NCI-H1417 (cell line): Measurements from ENCODE around the gene PDP2.
"Not testable (repeated sequence)": the region's sequence is repeated elsewhere in the genome, so short reads cannot be mapped to it uniquely, and the experiment has no call there.

Source experiments
- DNase-seq, 3 experiments: peaks; one replicate each; lab custom pipeline; 2025; lab: John Stamatoyannopoulos, UW

Gene PDP2

DNA sequence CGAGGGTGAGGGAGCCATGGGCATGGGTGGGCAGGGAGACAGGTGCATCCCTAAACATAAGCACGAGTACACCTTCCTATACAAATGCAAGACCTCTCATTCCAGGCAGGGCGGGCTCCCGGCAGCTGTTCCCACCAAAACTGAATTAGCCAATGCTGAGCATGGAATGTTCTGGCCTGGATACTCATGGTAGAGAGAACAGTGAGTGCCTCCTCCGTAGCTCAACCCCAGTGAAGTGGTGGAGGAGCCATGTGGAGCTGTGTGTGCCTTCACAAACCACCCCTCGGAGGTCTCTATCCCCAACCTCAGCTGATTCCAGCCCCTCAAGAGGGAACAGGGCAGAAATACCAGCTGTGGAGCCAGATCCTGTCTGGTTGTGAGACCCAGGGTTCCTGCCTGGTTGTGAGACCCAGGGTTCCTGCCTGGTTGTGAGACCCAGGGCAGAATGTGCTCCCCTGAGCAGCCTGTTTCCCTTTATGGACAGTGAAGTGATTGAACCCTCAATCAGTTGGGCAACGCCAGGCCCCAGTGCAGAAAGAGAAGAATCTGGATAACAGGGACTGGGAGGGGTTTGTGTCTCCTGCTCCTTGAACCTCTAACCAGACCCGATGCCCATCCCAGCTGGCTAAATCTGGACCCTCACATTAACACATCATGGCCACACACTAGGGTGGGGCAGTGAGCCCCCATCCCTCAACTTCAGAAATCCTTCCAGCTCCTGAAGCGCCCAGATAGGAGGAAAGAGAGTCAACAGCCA, 40.8 kb downstream of the PDP2 start:
- DNase-seq: no peak

DNA sequence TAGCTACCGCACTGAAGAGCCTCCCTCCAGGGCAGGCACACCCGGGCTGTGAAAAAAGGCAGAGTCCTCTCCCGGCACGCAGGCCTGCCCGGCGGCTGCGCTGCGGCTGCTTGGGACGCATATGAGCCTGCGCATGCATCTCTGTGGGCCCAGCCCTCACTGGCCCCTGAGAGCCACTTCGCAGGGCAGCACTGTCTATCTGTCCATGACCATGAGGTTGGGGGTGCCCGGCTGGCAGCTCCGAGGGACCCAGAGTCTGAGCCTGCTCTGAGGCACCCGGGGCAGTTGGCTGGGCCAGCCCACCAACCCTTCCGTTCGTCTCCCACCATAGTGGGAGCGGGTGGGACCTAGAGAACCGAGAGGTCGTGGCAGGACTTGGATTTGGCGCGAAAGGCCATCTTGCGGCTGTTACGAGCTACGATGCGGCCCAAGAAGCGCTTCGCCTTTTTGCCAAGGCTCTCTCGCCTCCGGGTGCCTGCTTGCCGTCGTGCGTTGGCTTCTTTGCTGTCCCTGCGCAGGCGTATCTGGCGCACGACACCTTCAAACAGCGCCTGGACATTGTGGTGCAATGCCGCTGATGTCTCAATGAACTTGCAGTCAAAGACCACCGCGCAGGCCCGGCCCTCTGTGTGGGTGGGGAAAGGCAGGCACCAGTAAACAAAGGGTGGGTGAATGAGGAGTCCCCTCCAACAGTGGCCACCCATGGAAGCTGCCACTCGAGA, 41.6 kb downstream of the PDP2 start:
- no peak for DNase-seq

DNA sequence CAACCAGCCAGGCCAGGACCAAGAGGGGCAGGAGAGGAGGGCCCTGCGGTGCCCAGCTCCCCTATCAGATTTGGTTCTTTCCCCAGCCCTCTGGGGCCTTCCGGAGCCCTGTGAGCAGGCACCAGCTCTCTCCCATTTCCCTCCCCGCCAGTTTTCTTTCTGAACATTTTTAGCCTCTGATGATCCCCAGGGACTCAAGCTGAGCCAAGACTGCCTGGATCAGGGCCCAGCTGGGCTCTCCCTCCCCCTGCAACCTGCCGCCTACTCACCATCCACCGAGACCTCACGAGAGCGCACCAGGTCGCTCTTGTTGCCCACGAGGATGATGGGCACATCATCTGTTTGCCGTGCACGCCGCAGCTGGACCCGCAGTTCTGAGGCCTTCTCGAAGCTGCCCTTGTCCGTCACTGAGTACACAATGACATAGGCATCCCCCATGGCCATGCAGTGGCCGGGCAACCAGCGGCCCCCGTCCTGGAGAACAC, 43.0 kb downstream of the PDP2 start:
- peak in 2 of 3 experiments; percentile 6 to 15 for DNase-seq

DNA sequence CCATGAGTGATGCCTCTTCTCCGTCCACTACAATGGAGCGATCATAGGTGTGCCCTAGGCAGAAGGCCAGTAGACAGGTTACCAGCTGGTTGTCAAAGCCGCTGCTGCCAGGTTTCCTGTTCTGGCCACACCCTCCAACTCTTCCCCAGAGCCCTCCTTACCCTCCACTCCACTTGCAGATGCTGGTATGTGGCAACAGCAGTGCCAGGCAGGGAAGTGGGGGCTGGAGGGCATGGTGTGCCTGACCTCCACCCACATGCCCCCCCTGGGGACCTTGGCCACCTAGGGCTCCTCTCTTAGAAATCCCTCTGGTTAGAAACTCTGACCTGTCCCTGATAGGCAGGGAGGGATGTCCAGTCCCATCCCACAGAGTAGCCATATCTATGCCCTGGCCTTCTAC, 43.6 kb downstream of the PDP2 start:
- DNase-seq: no peak

DNA sequence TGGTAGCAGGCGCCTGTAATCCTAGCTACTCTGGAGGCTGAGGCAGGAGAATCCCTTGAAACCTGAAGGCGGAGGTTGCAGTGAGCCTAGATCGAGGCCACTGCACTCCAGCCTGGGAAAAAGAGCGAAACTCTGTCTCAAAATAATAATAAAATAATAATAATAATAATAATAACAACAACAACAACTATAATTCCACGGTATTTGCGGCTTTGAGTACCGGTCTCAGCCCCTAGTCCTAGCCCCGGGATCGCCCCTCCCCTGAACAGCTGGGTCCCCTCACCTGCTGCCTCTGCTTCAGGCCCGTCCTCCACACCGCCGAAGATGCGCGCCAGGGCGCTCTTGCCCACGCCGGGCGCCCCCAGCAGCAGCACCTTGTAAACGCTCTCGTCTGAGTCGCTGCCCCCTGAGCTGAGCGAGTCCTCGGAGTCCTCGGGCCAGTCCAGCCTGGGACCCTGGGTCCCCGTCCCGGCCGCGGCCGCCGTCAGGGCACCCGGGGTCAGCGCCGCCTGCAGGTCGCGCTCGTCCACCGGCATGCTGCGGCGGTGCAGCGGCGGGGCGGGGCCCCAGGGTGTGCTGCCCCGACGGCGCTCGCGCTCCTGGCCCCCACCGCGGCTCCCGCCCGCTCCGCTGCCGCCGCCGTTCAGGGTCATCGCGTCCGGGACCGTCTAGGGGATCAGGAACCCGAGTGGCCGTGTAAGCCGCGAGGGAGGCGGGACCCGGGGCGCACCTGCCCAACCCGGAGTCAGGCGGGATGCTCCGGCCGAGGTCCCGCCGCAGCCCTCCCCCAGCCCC, 44.4 kb downstream of the PDP2 start:
- no peak for DNase-seq

DNA sequence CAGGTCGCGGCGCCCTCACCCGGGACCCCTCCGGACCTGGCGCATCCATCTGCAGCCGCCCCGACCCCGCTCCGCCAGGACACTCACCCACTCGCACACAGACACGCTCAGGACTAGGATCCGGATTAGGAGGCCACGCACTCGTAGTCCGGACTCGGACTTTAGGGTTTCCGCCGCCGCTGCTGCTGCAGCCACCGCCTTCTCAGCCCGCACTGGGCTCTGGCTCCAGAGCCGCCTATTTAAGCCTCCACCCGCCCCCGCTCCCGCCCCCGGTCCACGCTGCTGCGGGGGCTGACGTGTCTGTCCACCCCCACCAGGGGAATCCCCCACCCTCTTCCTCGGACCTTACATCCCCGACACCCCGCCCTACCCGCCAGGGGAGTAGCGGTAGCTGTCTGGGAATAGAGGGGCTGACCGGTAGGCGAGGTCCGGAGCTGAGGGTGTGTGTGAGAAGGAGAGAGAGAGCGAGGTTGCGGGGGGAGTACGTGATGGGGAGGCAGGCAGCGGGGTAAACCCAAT, 45.1 kb downstream of the PDP2 start, which contains the start of gene RRAD:
TSS of gene RRAD (minus strand) at position 214 of the 519 bp plus-strand sequence. CDS start 356 bp downstream, outside the sequence.
- no peak for DNase-seq

DNA sequence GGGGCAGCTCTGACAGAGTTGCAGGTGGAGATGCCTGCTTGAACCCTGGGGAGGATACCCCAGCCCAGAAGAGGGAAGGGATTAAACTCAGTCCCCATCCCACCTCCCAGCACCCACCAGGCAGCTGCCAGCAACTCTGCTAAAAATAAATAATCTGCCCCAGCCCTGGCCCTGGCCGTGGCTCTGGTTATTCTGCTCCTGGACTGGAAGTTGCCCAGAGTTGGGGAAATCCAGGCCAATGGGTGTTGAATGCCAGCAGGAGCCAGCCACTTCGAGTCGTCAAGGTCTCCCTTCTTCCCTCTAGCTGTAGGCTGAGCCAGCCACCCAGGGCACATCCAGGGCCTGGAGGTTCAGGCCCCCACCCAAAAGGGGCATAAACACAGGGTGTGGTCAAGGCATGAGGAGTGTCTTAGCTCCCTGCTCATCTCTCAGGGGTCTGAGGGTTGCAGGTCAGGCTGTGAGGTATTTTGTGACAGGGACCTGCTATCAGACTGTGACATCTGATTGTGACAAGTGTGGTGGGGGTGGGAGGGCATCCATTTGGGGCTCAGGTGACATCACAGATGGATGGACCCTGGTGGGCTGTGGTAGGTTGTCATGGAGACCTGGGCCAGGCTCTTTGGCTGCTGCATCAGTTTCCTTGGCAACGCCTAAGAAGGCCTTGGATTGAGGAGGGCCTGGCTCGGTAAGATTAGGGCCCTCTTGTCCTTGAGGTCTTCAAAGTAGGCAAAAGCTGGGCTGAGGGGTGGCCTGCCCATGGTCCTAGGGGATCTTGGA, 46.0 kb downstream of the PDP2 start:
- peak in 1 of 3 experiments; percentile 9 for DNase-seq

DNA sequence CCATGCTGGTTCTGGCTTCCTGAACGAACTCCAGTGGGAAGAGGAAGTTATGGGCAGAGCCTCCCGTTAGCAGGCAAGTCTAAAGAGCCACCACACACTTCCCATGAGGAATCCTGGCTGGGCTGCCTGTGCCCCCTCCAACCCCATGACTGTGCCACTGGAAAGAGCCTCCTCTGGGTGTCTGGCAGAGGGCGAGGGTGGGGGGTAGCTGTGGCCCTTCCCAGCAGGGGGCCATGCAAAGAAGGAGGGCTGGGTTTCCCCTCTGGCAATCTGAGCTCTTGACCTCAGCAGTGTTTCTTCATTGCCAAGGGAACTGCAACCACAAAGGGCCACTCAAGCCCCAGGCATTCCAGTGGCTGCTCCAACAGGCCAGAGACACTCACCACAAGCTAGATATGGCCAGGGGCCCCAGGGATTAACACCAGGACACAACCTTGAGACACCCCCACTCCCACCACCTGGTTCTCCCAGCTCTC, 46.7 kb downstream of the PDP2 start:
- DNase-seq: peak in 2 of 3 experiments; percentile 8 to 43

DNA sequence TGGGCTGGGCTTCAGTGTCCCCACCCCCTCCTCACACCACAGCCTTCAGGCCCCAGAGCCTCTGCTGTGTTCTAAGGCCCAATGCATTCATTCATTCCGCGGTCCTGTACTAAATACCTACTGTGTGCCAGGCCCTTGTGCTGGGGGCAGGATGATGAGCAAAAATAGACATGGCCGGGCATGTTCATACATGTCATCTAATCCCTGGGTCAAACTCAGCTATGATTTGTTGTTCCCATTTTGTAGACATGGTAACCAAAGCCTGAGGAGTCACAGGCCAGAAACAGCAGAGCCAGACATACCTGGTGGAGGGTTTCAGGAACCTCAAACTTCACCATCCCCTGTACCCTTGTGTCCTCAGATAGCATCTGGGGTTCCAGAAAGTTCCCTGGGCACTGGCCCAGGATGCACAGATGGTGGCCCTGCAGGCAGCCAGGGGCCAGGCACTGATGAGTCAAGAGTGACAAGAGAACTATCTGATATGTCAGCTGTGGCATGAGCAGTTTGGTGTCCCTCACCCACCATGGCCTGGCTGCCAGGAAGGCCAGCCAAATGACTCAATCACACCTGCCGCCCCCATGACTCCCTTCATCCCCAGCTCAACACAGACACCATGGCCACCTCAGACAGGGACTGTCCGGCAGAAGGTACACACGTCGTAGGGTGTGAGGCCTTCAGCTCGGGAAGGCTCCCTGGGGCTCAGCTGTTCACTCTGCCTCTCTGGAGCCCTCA, 47.8 kb downstream of the PDP2 start:
- no peak for DNase-seq

DNA sequence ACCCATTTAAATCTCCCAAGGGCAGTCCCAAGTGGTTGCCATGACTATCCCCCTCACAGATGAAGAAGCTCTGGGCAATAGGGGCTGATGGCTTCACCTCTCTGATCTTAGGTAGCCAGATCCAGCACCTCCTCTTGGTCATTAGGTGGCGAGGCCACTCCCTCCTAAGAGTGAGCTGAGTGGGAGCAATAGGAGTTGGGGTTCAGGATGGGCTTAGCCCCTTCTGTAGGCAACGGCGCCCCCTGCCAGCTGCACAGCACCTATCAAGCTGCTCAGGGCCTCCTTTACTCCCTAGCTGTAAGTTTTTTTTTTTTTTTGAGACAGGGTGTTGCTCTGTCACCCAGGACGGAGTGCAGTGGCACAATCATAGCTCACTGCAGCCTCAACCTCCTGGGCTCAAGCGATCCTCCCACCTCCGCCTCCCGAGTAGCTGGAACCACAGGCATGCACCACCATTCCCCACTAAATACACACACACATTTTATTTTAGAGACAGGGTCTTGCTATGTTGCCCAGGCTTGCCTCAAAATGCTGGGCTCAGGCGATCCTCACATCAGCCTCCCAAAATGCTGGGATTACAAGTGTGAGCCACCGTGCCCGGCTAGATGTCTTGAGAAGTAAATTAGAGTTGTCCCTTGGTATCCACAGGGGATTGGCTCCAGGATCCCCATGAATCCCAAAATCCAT, 48.5 kb downstream of the PDP2 start:
- no peak for DNase-seq

DNA sequence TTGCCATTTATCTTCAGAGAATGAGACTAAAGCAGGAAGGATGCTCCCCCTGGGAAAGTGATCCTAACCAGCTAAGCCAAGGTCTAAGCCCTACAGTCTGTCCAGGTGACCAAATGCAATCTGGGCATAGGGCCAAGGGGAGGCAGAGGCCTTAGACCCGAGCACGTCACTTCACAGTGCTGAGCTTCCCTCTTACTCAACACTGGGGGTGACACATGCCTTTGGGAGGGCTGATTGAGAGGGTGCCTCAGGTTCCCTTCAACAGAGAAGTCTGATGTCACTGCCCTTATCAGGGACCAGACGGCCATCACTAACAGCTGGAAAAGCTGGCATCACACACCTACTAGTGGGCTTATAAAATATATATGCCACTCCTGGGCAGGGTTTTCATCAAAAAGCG, 49.9 kb downstream of the PDP2 start:
- DNase-seq: no peak

DNA sequence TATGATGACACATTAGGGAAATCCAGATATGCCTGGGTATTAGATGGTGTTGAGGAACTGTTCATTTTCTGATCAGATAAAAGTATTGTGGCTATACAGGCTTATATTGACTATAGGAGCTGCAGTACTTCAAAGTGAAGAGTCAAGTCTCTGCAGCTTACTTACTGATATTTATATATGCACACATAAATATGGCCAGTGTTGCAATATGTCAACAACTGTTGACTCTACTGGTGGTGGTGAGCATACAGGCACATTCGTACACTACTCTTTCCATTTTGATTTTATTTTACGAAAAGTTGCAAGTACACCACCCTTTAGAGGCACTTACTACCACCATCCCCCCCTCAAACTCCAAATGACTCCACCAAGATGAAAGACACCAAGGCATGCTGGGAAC, 51.4 kb downstream of the PDP2 start:
- DNase-seq: no peak

DNA sequence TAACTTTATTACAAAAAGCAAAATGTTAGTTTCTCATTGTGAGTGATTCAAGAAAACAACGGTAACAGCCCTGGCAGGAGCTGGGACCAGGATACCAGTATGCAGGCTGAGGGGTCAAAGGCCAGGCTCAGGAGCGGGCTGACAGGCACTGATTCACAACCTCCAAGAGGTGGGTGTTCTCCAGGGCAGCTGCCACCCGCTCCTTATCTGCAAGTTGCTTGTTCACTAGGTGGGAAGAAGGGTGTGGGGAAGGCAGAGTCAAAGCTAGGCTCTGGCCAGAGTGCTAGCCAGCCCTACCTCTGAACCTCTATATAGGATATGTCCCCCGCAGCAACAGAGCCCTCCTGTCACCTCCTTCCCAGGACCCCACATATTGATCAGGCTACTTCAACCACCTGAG, 51.8 kb downstream of the PDP2 start:
- DNase-seq: no peak

DNA sequence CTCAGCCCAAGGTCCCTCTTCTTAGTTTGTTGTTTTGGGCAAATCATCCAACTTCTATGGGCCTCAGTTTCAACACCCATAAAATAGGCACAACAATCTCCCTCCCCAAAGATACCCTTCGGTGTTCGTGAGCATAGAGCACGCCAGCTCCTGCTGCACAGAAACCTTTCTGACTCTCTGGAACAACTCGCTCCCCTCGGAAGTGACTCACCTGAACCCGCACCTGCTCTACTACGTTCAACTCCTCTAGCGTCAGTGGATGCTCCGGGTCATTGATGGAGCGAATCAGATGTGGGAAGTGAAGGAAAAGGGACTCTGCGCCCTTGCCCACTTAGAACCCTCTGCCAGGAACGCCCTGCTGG, 53.4 kb downstream of the PDP2 start:
- no peak for DNase-seq

DNA sequence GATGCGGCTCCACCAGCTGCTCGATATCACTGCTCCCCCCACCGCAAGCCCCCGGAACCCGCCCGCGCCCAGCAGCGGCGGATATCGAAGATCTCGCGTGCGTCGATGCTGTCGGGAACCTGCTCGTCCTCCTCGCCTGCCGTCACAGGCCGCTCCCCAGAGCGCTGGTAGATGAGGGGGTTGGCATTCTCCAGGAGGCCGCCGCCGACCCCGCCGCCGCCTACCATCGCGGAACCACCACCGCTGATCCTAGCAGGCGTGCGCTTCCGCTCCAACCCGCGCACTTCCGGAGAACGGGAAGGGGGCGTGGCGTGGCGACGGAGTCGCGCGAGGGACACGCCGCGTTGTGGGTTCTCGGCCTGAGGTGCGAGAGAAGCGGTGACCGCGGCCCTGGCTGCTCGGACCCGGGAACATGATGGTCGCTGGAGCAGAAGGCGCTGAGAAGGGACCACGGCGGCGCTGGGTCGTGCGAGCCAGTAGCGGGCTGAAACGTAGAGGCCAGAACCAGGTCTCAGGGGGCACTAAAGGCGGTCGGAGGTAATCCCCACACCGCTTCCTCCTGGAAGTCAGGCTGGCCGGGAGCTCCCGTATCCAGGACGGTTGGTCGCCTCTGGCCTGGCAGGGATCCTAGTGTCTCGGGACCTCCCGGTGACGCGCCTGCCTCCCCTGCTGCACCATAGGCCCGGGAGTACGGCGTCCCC, 54.0 kb downstream of the PDP2 start, which contains the start of gene CIAO2B:
TSS of gene CIAO2B (minus strand) at position 265 of the 701 bp plus-strand sequence. CDS start at position 227, 38 bp downstream.
- peak; percentile 68 to 86 (median 81) for DNase-seq

DNA sequence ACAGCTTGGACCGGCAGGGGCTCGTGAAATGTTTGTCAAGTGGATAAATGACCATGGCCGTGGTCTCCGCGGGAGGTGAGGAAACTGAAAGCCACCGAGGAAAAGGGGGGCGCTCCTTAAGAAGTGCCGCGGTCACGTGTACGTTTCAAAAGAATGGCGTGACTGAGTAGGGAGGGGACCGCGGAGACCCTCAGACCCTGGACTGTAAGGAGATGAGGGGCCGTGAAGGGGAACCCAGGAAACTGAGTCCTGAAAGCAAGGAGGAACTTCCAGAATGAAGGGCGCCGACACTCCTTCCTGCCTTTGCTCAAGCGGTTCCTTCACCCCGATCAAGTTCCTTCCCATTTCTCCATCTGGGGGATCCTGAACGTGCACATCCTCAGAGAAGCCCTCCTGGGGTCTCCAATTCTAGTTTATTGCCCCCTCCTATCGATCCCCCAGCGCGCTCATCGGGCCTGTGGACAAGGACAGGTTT, 54.6 kb downstream of the PDP2 start:
- not testable (repeated sequence) for DNase-seq

DNA sequence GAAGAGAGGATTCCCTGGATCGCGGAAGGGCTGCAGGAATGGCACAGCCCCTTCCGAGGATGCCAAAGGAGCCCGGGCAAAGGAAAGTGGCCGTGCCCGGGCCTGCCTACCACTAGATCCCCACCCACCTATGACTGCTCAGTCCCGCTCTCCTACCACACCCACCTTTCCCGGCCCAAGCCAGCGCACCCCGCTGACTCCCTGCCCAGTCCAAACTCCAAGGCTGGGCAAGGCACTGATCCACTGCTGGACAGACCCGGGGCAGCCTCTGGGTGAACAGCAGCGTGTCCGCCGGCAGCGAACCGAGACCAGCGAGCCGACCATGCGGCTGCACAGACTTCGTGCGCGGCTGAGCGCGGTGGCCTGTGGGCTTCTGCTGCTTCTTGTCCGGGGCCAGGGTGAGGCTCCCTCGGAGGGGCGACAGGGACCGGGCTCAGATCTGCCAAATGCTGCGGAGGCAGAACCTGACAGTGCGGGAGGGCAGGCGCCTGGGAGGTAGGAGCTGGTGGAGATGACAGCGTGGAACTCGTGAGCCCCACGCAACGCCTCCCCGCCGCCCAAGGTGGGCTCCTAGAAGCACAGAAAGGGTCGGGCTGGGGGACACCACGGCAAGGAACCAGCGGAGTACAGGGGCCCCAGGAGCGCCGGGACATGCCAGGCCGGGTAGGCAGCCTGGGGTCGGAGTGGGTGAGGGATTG, 55.1 kb downstream of the PDP2 start, which contains the start of gene CES2:
TSS of gene CES2 (plus strand) at position 203 of the 698 bp plus-strand sequence. CDS start at position 323, 120 bp downstream.
- DNase-seq: no peak

DNA sequence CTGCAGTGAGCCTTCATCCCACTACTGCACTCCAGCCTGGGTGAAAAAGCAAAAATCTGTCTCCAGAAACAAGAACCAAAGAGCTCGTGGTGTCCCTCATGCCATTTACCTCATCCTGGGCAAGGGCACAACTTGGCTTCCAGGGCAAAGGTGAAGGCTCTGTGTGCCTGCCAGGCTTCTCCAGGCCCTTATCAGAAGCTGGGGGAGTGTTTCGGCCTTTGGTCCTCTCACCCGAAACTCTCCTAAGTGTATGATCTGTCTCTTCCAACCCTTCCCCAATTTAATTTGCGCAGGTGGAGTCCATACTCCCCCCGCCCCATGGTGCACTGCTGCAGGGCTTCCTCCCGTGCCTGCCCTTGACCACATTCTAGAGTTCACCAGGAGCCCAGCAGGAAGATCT, 56.1 kb downstream of the PDP2 start:
- no peak for DNase-seq
